HFFc6 (cell line): ENCODE data around the gene ERAL1. TPM values are rescaled to one million over a fixed set of nuclear protein-coding genes. Genes with fewer than 3 reads are reported as not detected.

Experiments
- DNase-seq: peaks from one replicate; pipeline ENCODE4 v3.0.0-alpha.2; 2018
- H3K27ac Mint-ChIP-seq: 2 replicates; pipeline ENCODE4 v1.8.0; 2020; ENCODE audit warnings: mild to moderate bottlenecking, mixed read lengths
- H3K27me3 Mint-ChIP-seq: 2 replicates; pipeline ENCODE4 v1.8.0; 2021; ENCODE audit warnings: mild to moderate bottlenecking, moderate library complexity, mixed read lengths; ENCODE audit not compliant: insufficient read depth
- H3K36me3 Mint-ChIP-seq: 2 replicates; pipeline ENCODE4 v1.8.0; 2021; ENCODE audit warnings: low read depth, mixed read lengths
- H3K4me1 Mint-ChIP-seq: 2 replicates; pipeline ENCODE4 v1.8.0; 2020; ENCODE audit warnings: low read depth, mixed read lengths
- H3K4me3 Mint-ChIP-seq: 2 replicates; pipeline ENCODE4 v1.8.0; 2020; ENCODE audit warnings: mild to moderate bottlenecking, moderate library complexity, mixed read lengths
- H3K9me3 Mint-ChIP-seq: 2 replicates; pipeline ENCODE4 v1.8.0; 2020; ENCODE audit warnings: mild to moderate bottlenecking, mixed read lengths
- CTCF ChIP-seq: fragments of 200-600 bp; sonication (generic); IDR thresholded peaks from 2 replicates; pipeline ENCODE4 v1.5.0; 2021; ENCODE audit warnings: antibody characterized with exemption, mild to moderate bottlenecking
- total RNA-seq, 6 experiments: library from RNA; stranded (reverse); fragmentation: NEBNext Ultra II Directional; extraction: Animal tissue kit (Norgen Biotek cat#: 25700); gene quantifications; 2 replicates in 1 of 6; 3 replicates in 5 of 6; pipeline ENCODE4 v1.2.3, GENCODE V29; 2021

The ERAL1 gene
- total RNA-seq, 6 experiments from 2014 or later = 43.3 to 55.1 (median 46.1) TPM

GRCh38 chr17:28860363-28860808 lies 5.6 kb downstream of the ERAL1 start:
- Mint-ChIP-seq H3K4me1 (0 out of 2 replicates have a peak, but pooled peaks cover 10% of the 10 kb centered on the region), H3K27ac (no peak overlapping the region), H3K27me3 (no peaks in the 10 kb centered on the region; the same call in 1 of the 2 replicates), H3K4me3 (no peak overlapping the region), H3K9me3 (no peaks in the 10 kb centered on the region), H3K36me3 (0 out of 2 replicates have a peak, but pooled peaks cover 9% of the 10 kb centered on the region)
- TF ChIP-seq CTCF = no peak
- DNase-seq = no peak

GRCh38 chr17:28861393-28862203 lies 6.8 kb downstream of the ERAL1 start:
- Mint-ChIP-seq H3K36me3 (0 out of 2 replicates have a peak, but pooled peaks cover 9% of the 10 kb centered on the region), H3K9me3 (no peaks in the 10 kb centered on the region), H3K27me3 (no peaks in the 10 kb centered on the region; the same call in 1 of the 2 replicates), H3K27ac (no peak overlapping the region), H3K4me1 (peaks cover 5% of the 10 kb centered on the region), H3K4me3 (no peak overlapping the region)
- no peak for DNase-seq
- no peak for TF ChIP-seq CTCF

GRCh38 chr17:28862561-28862960 lies 7.7 kb downstream of the ERAL1 start:
- Mint-ChIP-seq H3K27ac (no peak overlapping the region), H3K36me3 (0 out of 2 replicates have a peak, but pooled peaks cover 9% of the 10 kb centered on the region), H3K4me1 (peaks cover 5% of the 10 kb centered on the region), H3K4me3 (no peak overlapping the region), H3K27me3 (peaks cover 2% of the 10 kb centered on the region), H3K9me3 (no peaks in the 10 kb centered on the region)
- no peak for DNase-seq
- TF ChIP-seq CTCF = no peak

- no peak for DNase-seq
- no peak overlapping the region for H3K27ac Mint-ChIP-seq
- no peaks in the 10 kb centered on the region for H3K9me3 Mint-ChIP-seq
- H3K4me1 Mint-ChIP-seq = peaks cover 5% of the 10 kb centered on the region
- H3K36me3 Mint-ChIP-seq = no peaks in the 10 kb centered on the region
- H3K4me3 Mint-ChIP-seq = no peak overlapping the region
- peaks cover 2% of the 10 kb centered on the region for H3K27me3 Mint-ChIP-seq
- no peak for TF ChIP-seq CTCF
Observed at GRCh38 chr17:28863953-28864352, 9.1 kb downstream of the ERAL1 start.

- peaks cover 2% of the 10 kb centered on the region for H3K27me3 Mint-ChIP-seq
- peaks cover 5% of the 10 kb centered on the region for H3K4me1 Mint-ChIP-seq
- H3K4me3 Mint-ChIP-seq = no peak overlapping the region
- H3K27ac Mint-ChIP-seq = no peak overlapping the region
- no peaks in the 10 kb centered on the region for H3K36me3 Mint-ChIP-seq
- no peak for DNase-seq
- H3K9me3 Mint-ChIP-seq = no peaks in the 10 kb centered on the region
- TF ChIP-seq CTCF = no peak
Observed at GRCh38 chr17:28864991-28865849, 10.4 kb downstream of the ERAL1 start.
